ENCODE data around the gene KCNK2.

The KCNK2 gene

DNA sequence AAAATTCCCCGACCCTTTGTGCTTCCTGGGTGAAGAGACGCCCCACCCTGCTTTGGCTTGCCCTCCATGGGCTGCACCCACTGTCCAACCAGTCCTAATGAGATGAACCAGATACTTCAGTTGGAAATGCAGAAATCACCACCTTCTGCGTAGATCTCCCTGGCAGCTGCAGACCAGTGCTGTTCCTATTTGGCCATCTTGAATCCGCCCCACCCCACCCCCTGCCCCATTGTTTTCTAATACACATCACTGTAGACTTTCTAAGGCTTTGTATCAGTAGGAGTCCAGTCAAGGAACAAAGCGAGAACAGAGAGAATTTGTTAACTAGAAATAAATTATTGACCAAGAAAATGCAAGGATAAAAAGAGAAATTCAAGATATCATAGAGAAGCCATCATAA, 178.2 kb downstream of the KCNK2 start:
- no peaks in the 10 kb centered on the region for H3K27me3 Mint-ChIP-seq
- no peak overlapping the region for H3K27ac Mint-ChIP-seq
- DNase-seq (no peak), ATAC-seq (replicated peaks) (no peak)
- no peak overlapping the region for H3K4me3 Mint-ChIP-seq
- H3K4me1 Mint-ChIP-seq (ENCODE audit: low read depth in 2 of 2) = no peaks in the 10 kb centered on the region
- H3K9me3 Mint-ChIP-seq = peaks cover 6% of the 10 kb centered on the region in 2 donors
- H3K36me3 Mint-ChIP-seq (ENCODE audit: insufficient read depth) = no peaks in the 10 kb centered on the region

DNA sequence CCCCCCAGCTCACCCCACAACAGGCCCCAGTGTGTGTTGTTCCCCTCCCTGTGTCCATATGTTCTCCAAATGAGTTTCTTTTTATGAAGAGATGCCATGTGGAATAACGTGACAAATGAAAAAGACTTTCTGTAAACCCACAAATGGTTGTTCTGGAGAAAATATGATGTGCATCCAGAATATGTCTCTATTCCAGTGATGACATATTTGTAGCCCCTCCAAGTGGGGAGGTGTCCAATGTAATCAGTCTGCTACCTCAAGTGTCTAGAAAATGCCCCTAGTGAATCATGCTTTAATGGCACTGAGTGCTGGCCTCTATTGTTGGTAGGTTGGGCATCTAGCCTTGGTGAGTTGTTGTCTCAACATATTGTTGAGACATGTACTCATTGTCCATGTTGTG, 179.6 kb downstream of the KCNK2 start:
- no peak overlapping the region for H3K27ac Mint-ChIP-seq
- H3K4me1 Mint-ChIP-seq (ENCODE audit: low read depth in 2 of 2) = no peaks in the 10 kb centered on the region
- no peak for DNase-seq
- H3K9me3 Mint-ChIP-seq = peaks cover 6 to 8% of the 10 kb centered on the region in 2 donors
- no peak overlapping the region for H3K4me3 Mint-ChIP-seq
- no peaks in the 10 kb centered on the region for H3K36me3 Mint-ChIP-seq (ENCODE audit: insufficient read depth)
- no peaks in the 10 kb centered on the region for H3K27me3 Mint-ChIP-seq
- ATAC-seq (replicated peaks) = no peak

DNA sequence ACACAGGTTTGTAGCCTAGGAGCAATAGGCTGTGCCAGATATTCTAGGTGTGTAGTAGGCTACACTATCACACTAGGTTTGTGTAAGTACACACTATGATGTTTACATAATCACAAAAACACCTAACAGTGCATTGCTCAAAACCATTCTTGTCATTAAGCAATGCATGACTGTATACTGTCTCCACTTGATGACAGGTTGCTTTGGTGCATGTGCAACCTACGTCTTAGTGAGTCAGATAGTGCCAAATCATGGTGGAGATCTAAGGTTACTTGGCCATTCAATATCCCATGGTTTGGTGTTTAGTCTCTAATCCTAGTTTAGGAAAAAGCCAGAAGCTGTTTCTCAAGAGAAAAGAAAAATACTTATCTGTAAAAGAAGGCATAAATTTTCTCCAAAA, 181.1 kb downstream of the KCNK2 start:
- Mint-ChIP-seq H3K4me1 (ENCODE audit: low read depth in 2 of 2) (no peaks in the 10 kb centered on the region), H3K36me3 (ENCODE audit: insufficient read depth) (peaks cover 5% of the 10 kb centered on the region), H3K27ac (no peak overlapping the region), H3K9me3 (peaks cover 6 to 8% of the 10 kb centered on the region in 2 donors), H3K4me3 (no peak overlapping the region), H3K27me3 (no peaks in the 10 kb centered on the region)
- ATAC-seq (replicated peaks) (no peak), DNase-seq (no peak)

DNA sequence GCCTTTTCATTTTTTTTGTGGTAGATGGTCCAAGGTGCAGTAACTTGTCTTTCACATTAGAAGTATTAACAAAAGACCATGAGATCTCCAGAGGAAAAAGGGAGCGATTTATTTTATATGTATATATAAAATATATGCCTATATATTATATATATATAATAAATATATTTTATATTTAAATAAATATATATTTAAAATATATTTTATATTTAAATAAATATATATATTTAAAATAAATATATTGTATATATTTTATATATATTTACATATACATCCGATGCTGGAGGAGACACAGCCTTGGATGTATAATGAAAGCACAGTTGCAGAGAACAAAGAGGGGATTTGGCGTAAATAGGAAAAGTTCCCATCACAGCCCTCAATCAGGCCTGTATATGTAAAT, 182.1 kb downstream of the KCNK2 start:
- peaks cover 5% of the 10 kb centered on the region for H3K36me3 Mint-ChIP-seq (ENCODE audit: insufficient read depth)
- H3K4me1 Mint-ChIP-seq (ENCODE audit: low read depth in 2 of 2) = no peaks in the 10 kb centered on the region
- no peak overlapping the region for H3K27ac Mint-ChIP-seq
- DNase-seq (no peak), ATAC-seq (replicated peaks) (no peak)
- no peaks in the 10 kb centered on the region for H3K27me3 Mint-ChIP-seq
- H3K9me3 Mint-ChIP-seq = peaks cover 6% of the 10 kb centered on the region in 2 donors
- H3K4me3 Mint-ChIP-seq = no peak overlapping the region

DNA sequence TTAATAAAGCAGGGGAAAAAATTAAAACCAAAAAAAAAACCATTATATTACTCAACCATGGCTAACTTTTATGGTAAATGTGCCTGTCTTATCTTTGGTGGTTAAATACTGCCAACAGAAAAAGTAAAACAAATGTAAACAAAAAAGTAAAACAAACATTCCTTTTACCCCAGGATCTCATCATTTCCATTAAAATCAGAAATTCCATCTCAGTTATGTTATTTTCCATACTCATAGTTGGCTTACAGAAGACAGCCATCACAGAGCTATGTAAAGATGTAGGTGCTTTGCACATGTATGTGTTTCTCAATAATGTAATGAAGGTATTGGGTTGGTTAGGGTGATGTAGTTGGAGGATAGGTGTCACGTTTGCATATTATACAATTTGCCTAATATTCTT, 185.0 kb downstream of the KCNK2 start:
- H3K4me1 Mint-ChIP-seq (ENCODE audit: low read depth in 2 of 2) = no peaks in the 10 kb centered on the region
- no peaks in the 10 kb centered on the region for H3K27me3 Mint-ChIP-seq
- no peak for ATAC-seq (replicated peaks)
- peaks cover 5% of the 10 kb centered on the region for H3K36me3 Mint-ChIP-seq (ENCODE audit: insufficient read depth)
- H3K4me3 Mint-ChIP-seq = no peak overlapping the region
- H3K27ac Mint-ChIP-seq = no peak overlapping the region
- DNase-seq = no peak
- peaks cover 11 to 18% of the 10 kb centered on the region in 2 donors for H3K9me3 Mint-ChIP-seq

DNA sequence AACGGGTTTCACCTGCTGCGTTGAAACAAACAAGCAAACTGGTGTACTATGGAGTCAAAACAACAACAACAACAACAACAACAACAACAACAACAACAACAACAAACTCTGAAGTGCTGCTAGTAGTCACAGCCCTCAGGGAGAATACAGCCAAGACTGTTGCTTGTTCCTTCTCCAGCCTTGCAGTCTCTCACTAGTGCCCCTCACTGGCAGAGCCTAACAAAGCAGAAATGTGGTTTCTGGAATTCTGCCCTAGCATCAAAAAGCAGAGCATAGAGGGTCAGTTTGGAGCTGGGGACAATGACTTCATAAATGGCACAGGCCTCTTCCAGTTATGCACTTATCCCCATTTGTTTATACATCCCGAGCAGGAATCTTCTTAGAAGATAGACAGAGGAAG, 187.4 kb downstream of the KCNK2 start:
- H3K4me1 Mint-ChIP-seq (ENCODE audit: low read depth in 2 of 2) = no peaks in the 10 kb centered on the region
- H3K36me3 Mint-ChIP-seq (ENCODE audit: insufficient read depth) = peaks cover 5% of the 10 kb centered on the region
- no peak overlapping the region for H3K4me3 Mint-ChIP-seq
- no peak for ATAC-seq (replicated peaks)
- no peak overlapping the region for H3K27ac Mint-ChIP-seq
- peaks cover 11 to 12% of the 10 kb centered on the region in 2 donors for H3K9me3 Mint-ChIP-seq
- H3K27me3 Mint-ChIP-seq = no peaks in the 10 kb centered on the region
- no peak for DNase-seq

DNA sequence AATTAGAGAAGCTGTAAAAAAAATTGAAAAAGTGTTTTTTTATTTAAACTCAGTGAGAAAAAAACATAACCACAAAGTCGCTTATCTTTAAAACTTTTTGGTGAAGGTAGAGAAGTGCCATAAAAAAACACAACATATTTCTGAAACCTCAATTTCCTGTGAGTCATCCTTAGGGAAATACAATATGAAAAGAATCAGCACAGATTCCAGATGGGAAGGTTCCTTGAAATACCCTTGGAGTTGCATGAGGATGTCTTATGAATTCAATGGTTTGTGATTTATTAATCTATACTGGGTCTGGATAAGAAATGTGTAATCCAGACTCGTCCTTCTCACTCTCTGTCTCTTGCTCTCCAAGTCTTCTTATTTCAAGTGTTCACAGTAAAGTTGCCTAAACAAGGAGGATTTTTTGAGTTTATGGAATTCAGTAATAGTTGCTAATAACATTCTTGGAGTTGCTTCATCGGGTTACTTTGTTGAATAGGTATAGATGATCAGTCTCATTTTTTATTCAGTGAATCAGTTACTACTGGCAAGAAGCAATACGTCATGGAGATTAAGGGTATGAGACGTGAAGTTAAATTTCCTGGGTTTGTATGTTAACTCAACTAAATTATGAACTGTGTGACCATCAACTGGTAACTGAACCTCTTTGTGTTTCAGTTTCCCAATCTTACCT, 191.4 kb downstream of the KCNK2 start:
- no peaks in the 10 kb centered on the region for H3K4me1 Mint-ChIP-seq (ENCODE audit: low read depth in 2 of 2)
- no peak overlapping the region for H3K27ac Mint-ChIP-seq
- no peaks in the 10 kb centered on the region for H3K36me3 Mint-ChIP-seq (ENCODE audit: insufficient read depth)
- H3K9me3 Mint-ChIP-seq = peaks cover 11 to 12% of the 10 kb centered on the region in 2 donors
- DNase-seq = no peak
- no peak overlapping the region for H3K4me3 Mint-ChIP-seq
- no peaks in the 10 kb centered on the region for H3K27me3 Mint-ChIP-seq
- no peak for ATAC-seq (replicated peaks)

DNA sequence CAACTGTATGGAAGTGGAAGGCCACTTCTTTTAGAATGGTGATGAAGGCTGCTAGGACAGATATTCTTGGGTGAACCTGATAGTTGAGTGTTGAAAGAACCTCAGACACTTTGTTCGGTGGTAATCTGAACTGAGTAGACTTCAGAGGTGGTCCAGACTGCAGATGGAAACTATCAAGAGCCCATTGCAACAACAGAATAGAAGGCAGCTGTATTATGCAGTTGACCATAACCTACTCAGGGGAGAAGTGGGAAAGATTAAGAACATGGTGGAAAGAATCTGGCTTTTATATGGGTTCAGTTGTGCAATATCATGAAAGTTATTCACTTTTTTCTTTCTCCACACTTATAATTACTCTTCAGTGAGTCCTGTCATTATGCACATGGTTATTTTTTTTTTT, 194.0 kb downstream of the KCNK2 start:
- Mint-ChIP-seq H3K27ac (no peak overlapping the region), H3K36me3 (ENCODE audit: insufficient read depth) (no peaks in the 10 kb centered on the region), H3K9me3 (peaks cover 0 to 2% of the 10 kb centered on the region in 2 donors), H3K4me3 (no peak overlapping the region), H3K27me3 (no peaks in the 10 kb centered on the region), H3K4me1 (ENCODE audit: low read depth in 2 of 2) (no peaks in the 10 kb centered on the region)
- DNase-seq = no peak
- ATAC-seq (replicated peaks) = no peak

DNA sequence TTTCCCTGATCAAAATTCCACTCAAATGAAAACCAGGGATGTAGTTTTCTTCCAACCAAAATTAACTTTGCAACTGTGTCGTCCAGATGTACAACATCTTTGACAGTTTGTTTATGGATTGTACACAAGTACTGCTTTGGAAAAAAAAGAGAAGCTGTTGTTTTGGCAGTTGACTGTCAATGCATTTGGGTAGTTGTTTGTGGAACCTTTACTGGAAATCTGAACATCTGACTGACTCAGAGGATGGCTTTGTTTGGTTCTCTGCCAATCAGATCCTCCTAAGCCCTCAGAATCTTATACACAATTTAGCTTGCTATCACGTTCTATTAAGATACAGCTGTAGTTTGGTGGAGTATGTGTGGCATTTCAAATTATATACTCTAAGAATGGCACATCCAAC, 195.0 kb downstream of the KCNK2 start:
- H3K4me1 Mint-ChIP-seq (ENCODE audit: low read depth in 2 of 2) = no peaks in the 10 kb centered on the region
- no peaks in the 10 kb centered on the region for H3K36me3 Mint-ChIP-seq (ENCODE audit: insufficient read depth)
- no peak for ATAC-seq (replicated peaks)
- H3K9me3 Mint-ChIP-seq = peaks cover 2 to 8% of the 10 kb centered on the region in 2 donors
- no peak overlapping the region for H3K27ac Mint-ChIP-seq
- H3K27me3 Mint-ChIP-seq = no peaks in the 10 kb centered on the region
- no peak overlapping the region for H3K4me3 Mint-ChIP-seq
- DNase-seq = no peak

DNA sequence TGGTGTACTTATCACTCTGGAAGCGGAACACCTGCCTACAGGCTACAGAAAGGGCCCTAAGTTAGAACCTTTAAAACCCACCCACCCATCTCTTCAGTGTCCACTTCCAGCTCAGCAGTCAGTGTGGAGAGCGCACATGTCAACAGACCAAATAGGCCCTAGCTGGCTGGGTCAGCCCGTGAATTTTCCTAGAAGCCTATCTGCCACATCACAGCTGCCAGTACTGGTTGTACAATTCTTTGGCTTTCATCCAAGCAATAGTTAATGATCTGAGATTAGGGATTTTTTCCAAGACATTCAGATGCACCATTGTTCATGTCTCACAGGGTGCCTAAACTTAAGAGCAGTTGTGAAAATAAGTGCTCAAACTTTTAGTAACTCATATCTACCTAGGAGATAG, 197.1 kb downstream of the KCNK2 start:
- H3K4me1 Mint-ChIP-seq (ENCODE audit: low read depth in 2 of 2) = no peaks in the 10 kb centered on the region
- no peaks in the 10 kb centered on the region for H3K36me3 Mint-ChIP-seq (ENCODE audit: insufficient read depth)
- DNase-seq (no peak), ATAC-seq (replicated peaks) (no peak)
- no peak overlapping the region for H3K4me3 Mint-ChIP-seq
- no peaks in the 10 kb centered on the region for H3K27me3 Mint-ChIP-seq
- H3K27ac Mint-ChIP-seq = no peak overlapping the region
- peaks cover 2 to 8% of the 10 kb centered on the region in 2 donors for H3K9me3 Mint-ChIP-seq

DNA sequence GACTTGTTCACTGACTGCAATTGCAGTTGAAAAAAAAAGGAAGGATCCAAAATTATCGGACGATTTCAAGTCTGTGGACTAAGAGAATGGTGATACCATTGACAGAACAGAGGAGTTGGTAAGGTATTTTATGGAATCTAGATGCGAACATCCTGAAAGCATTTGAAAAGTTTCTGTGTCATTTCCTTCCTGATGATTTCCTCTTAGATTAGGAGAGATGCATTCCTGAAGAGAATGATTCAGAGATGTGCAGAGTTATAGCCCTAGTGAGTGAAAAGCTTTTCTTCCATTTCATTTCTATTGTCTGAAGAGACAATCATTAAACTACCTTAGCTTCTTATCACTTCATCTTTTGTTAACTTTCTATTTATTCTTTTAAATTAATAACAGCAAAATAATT, 200.0 kb downstream of the KCNK2 start:
- Mint-ChIP-seq H3K4me1 (ENCODE audit: low read depth in 2 of 2) (no peaks in the 10 kb centered on the region), H3K27ac (no peak overlapping the region), H3K9me3 (peaks cover 0 to 8% of the 10 kb centered on the region in 2 donors), H3K36me3 (ENCODE audit: insufficient read depth) (no peaks in the 10 kb centered on the region), H3K27me3 (no peaks in the 10 kb centered on the region), H3K4me3 (no peak overlapping the region)
- no peak for ATAC-seq (replicated peaks)
- no peak for DNase-seq

DNA sequence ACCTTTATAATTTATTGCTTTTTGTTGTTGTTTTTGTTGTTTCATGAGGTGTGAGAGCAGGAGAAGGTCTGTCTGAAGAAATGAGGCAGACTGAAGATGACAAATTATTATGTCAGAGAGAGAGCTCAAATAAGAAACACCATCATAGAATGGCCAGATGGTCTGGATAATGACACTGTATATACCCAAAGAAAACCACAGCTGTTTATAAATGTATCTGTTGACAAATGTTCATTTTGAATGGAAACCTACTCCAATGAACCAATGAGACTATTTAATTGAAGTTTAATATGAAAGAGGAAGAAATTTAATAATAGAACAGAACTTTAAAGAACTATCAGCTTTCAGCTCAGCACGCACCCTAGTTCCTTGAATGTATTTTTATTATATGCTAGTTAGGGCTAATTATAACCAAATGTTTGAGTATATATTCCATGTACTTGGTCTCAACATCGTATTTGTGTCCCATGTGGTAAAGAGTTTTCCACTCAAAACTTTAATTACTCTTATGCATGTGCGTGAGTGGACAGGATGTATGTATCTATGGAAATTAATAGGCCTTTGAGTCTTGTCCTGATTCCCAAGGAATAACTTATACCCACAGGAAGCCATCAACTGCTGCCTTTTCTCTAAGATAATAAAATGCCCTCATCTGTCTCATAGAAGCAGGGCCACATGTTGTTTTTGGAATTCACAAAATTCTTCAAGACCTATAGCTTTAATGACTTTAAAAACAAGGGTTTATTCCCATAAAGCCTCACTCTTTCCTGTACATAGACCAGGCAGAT, 202.7 kb downstream of the KCNK2 start:
- no peaks in the 10 kb centered on the region for H3K4me1 Mint-ChIP-seq (ENCODE audit: low read depth in 2 of 2)
- H3K4me3 Mint-ChIP-seq = no peak overlapping the region
- ATAC-seq (replicated peaks) = no peak
- no peak for DNase-seq
- peaks cover 5 to 21% of the 10 kb centered on the region in 2 donors for H3K9me3 Mint-ChIP-seq
- no peaks in the 10 kb centered on the region for H3K36me3 Mint-ChIP-seq (ENCODE audit: insufficient read depth)
- H3K27ac Mint-ChIP-seq = no peak overlapping the region
- no peaks in the 10 kb centered on the region for H3K27me3 Mint-ChIP-seq
